Measurements from ENCODE around the gene C10orf105. TPM values are rescaled to one million over a fixed set of nuclear protein-coding genes. Genes with fewer than 3 reads are reported as not detected.

C10orf105 gene
- total RNA-seq, 1 donor from 2014 or later, result not detected

GRCh38 chr10:71712572-71713134, 6.9 kb downstream of the C10orf105 start:
- Mint-ChIP-seq H3K36me3 (ENCODE audit: low read depth) (no peaks in the 10 kb centered on the region), H3K4me1 (peaks cover 43% of the 10 kb centered on the region), H3K4me3 (no peak overlapping the region), H3K27me3 (no peaks in the 10 kb centered on the region), H3K9me3 (no peaks in the 10 kb centered on the region), H3K27ac (peak overlapping the region; percentile 50)
- CTCF ChIA-PET, result interaction anchor here (1.3 to 3.4 kb wide), 3 partner anchors 14 to 184 kb away, joined by 3 to 11 read pairs (median 4); no protein-coding TSS in a partner anchor
- intact Hi-C loops (cut with micrococcal nuclease), result loop anchor here (2.0 to 5.0 kb wide), 2 partner anchors 14 to 60 kb away; partner anchors contain the start of gene VSIR
- DNase-seq (no peak), ATAC-seq (ENCODE audit: low read depth) (no peak)
- TF ChIP-seq, protein P1, sequence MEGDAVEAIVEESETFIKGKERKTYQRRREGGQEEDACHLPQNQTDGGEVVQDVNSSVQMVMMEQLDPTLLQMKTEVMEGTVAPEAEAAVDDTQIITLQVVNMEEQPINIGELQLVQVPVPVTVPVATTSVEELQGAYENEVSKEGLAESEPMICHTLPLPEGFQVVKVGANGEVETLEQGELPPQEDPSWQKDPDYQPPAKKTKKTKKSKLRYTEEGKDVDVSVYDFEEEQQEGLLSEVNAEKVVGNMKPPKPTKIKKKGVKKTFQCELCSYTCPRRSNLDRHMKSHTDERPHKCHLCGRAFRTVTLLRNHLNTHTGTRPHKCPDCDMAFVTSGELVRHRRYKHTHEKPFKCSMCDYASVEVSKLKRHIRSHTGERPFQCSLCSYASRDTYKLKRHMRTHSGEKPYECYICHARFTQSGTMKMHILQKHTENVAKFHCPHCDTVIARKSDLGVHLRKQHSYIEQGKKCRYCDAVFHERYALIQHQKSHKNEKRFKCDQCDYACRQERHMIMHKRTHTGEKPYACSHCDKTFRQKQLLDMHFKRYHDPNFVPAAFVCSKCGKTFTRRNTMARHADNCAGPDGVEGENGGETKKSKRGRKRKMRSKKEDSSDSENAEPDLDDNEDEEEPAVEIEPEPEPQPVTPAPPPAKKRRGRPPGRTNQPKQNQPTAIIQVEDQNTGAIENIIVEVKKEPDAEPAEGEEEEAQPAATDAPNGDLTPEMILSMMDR (IDR thresholded peaks at IDR 0.05), result no peak
- POLR2A ChIA-PET, result no interaction called here

DNA sequence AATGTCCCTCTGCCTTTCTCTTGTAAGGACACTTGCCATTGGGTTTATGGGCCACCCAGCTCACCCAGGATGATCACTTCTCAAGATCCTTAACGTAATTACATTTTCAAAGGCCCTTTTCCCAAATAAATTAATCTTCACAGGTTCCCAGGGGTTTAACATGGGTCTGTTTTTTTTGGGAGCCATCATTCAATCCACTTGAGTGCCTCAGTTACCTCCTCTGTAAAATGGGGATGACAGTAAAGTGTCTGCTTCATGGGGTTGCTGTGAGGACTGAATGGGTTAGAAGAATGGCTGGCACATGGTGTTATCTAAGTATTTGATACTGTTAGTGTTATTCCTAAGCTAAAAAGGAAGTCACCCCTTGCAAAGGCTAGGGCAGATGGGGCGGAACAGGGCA, 7.4 kb downstream of the C10orf105 start:
- Mint-ChIP-seq H3K9me3 (no peaks in the 10 kb centered on the region), H3K27me3 (no peaks in the 10 kb centered on the region), H3K4me3 (no peak overlapping the region), H3K27ac (peak overlapping the region; percentile 50), H3K4me1 (peaks cover 43% of the 10 kb centered on the region), H3K36me3 (ENCODE audit: low read depth) (no peaks in the 10 kb centered on the region)
- ChIA-PET POLR2A (no interaction called here), CTCF (interaction anchor here (0.8 to 3.4 kb wide), 8 partner anchors 14 to 327 kb away, joined by 3 to 11 read pairs (median 3); partner anchors contain the start of gene VSIR)
- DNase-seq (no peak), ATAC-seq (ENCODE audit: low read depth) (no peak)
- TF ChIP-seq, protein P1 (IDR thresholded peaks at IDR 0.05), result no peak
- intact Hi-C loops (cut with micrococcal nuclease), result loop anchor here (2.0 to 5.0 kb wide), 2 partner anchors 15 to 60 kb away; partner anchors contain the start of gene VSIR

DNA sequence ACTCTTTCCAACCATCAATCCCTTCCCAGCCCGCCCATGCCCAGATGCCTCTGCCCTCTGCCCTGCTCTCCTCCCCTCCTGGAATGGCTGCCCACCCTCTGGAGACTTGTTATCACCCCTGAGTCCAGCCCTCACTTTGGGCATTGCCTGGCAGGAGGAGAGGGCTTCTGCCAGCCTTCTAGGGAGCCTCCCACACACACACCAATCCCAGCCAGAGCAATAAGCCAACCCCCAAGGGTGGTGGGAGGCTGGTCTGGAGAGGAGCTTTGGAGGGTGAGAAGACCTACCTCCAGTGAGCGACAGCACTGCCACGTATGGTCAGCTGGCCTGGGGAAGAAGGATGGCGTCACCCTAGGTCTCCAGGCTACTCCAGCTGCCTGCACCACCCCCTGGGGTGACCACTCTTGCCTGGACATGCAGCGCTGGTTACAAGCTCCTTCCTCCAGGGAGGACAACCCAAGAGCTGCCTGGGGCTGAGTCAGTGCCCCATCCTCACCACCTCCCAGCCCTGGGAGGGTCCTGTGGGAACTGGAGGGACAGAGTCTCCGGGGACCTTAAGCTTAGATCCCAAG, 8.4 kb downstream of the C10orf105 start:
- intact Hi-C loops (cut with micrococcal nuclease), result loop anchor here (5.0 kb wide), 1 partner anchor 61 kb away; the partner anchor contains the start of gene VSIR
- no peaks in the 10 kb centered on the region for H3K9me3 Mint-ChIP-seq

GRCh38 chr10:71710519-71710918, 9.1 kb downstream of the C10orf105 start:
- ChIA-PET CTCF (interaction anchor here (0.6 to 3.4 kb wide), 2 partner anchors 102 to 186 kb away, joined by 3 to 11 read pairs; no protein-coding TSS in a partner anchor), POLR2A (interaction anchor here (0.7 kb wide), 1 partner anchor 129 kb away, joined by 3 read pairs; no protein-coding TSS in a partner anchor)
- peaks cover 42% of the 10 kb centered on the region for H3K4me1 Mint-ChIP-seq
- no peak overlapping the region for H3K4me3 Mint-ChIP-seq
- H3K36me3 Mint-ChIP-seq (ENCODE audit: low read depth), result no peaks in the 10 kb centered on the region
- no peaks in the 10 kb centered on the region for H3K9me3 Mint-ChIP-seq
- no peaks in the 10 kb centered on the region for H3K27me3 Mint-ChIP-seq
- ATAC-seq (ENCODE audit: low read depth) (no peak), DNase-seq (no peak)
- no peak overlapping the region for H3K27ac Mint-ChIP-seq
- TF ChIP-seq, protein P1 (IDR thresholded peaks at IDR 0.05), result no peak
- intact Hi-C loops (cut with micrococcal nuclease), result loop anchor here (5.0 kb wide), 1 partner anchor 62 kb away; the partner anchor contains the start of gene VSIR

More for the DNA sequence above, 8.4 kb downstream of the C10orf105 start:
- DNase-seq (no peak), ATAC-seq (ENCODE audit: low read depth) (no peak)
- Mint-ChIP-seq H3K4me3 (no peak overlapping the region), H3K4me1 (peaks cover 43% of the 10 kb centered on the region), H3K27me3 (no peaks in the 10 kb centered on the region), H3K27ac (peak overlapping the region; percentile 25), H3K36me3 (ENCODE audit: low read depth) (no peaks in the 10 kb centered on the region)
- ChIA-PET CTCF (interaction anchor here (0.8 to 3.4 kb wide), 10 partner anchors 13 to 326 kb away, joined by 3 to 11 read pairs (median 3); partner anchors contain the start of gene VSIR), POLR2A (interaction anchor here (0.7 kb wide), 1 partner anchor 129 kb away, joined by 3 read pairs; no protein-coding TSS in a partner anchor)
- TF ChIP-seq, protein P1 (IDR thresholded peaks at IDR 0.05), result no peak
